Small intestine (tissue), 16 donors: ENCODE results near the gene PHC1. TPM values are rescaled to one million over a fixed set of nuclear protein-coding genes. Genes with fewer than 3 reads are reported as not detected.
"Not testable (repeated sequence)": the region's sequence is repeated elsewhere in the genome, so short reads cannot be mapped to it uniquely, and the experiment has no call there.

Experiments used
- DNase-seq, 2 donors: peaks; one replicate each; pipeline versions ENCODE4 v3.0.0 to v3.0.0-alpha.2; 2013
- FAIRE-seq: peaks from 2 replicates; lab custom pipeline; 2012; peaks lifted over from hg19 to GRCh38; lab: Jason Lieb, UNC
- H3K27ac ChIP-seq, 3 donors: one replicate each; pipeline ENCODE4 v1.5.1; 2013; ENCODE audit warnings: low read length in 2 of 3, mild to moderate bottlenecking in 2 of 3, control low read depth in 1 of 3, inconsistent platforms in 1 of 3, low read depth in 1 of 3, moderate library complexity in 1 of 3
- H3K27me3 ChIP-seq, 3 donors: one replicate each; pipeline ENCODE4 v1.6.1; 2013; ENCODE audit warnings: low read length in 3 of 3, inconsistent platforms in 1 of 3; ENCODE audit not compliant: control insufficient read depth in 3 of 3, insufficient read depth in 3 of 3
- H3K36me3 ChIP-seq, 3 donors: one replicate each; pipeline ENCODE4 v1.6.1; 2013; ENCODE audit warnings: low read length in 3 of 3, inconsistent platforms in 1 of 3, low read depth in 1 of 3, mild to moderate bottlenecking in 1 of 3, moderate library complexity in 1 of 3; ENCODE audit not compliant: control insufficient read depth in 3 of 3, insufficient read depth in 2 of 3
- H3K4me1 ChIP-seq, 3 donors: one replicate each; pipeline ENCODE4 v1.6.1; 2013; ENCODE audit warnings: low read length in 2 of 3, inconsistent platforms in 1 of 3, low read depth in 1 of 3, mild to moderate bottlenecking in 1 of 3, moderate library complexity in 1 of 3; ENCODE audit not compliant: control insufficient read depth in 3 of 3, insufficient read depth in 2 of 3
- H3K4me3 ChIP-seq, 3 donors: one replicate each; pipeline ENCODE4 v1.5.1; 2013; ENCODE audit warnings: low read length in 3 of 3, control low read depth in 1 of 3, inconsistent platforms in 1 of 3, low read depth in 1 of 3, mild to moderate bottlenecking in 1 of 3, moderate library complexity in 1 of 3
- H3K9me3 ChIP-seq, 2 donors: one replicate each; pipeline ENCODE4 v1.6.1; 2013; ENCODE audit warnings: low read depth in 1 of 2, low read length in 1 of 2; ENCODE audit not compliant: control insufficient read depth in 2 of 2, insufficient read depth in 1 of 2
- WGBS, 3 donors: extraction: QIAGEN DNeasy Blood & Tissue Kit; methylation state at CpG; one replicate each; pipeline ENCODE4 v1.1.7; 2013; 5-methylcytosine and 5-hydroxymethylcytosine counted together
- long read RNA-seq, 10 donors: transcript quantifications; one replicate each; lab custom pipeline, GENCODE V29; 2026
- polyA plus RNA-seq, 4 donors: library from polyadenylated mRNA; stranded (reverse) in 3 of 4; unstranded in 1 of 4; fragments of 200-250 nt in 3 of 4; fragments of 120-200 nt in 1 of 4; gene quantifications; one replicate each; pipeline versions ENCODE4 v1.2.1 to v1.2.3, GENCODE V29; 2013
- donor health status: healthy with polysubstance abuse.
- donor health status: control.
- donor health status: control.
- donor health status: Bipolar disorder and iron deficiency.
- donor health status: healthy.

PHC1 gene
- polyA plus RNA-seq, result 10 to 100 TPM in 2 of 4 donors, 1 to 10 TPM in 2; 3.2 to 22.4 (median 7.1) TPM
- long read RNA-seq, donor 1, partial matches to known transcripts, result 32 of 103 reads
- long read RNA-seq, donor 1, other reads (novel, unspliced or antisense), result 71 of 103 reads
- long read RNA-seq, donor 2, partial matches to known transcripts, result 101 of 101 reads
- long read RNA-seq, donor 2, other reads (novel, unspliced or antisense), result 0 of 101 reads
- long read RNA-seq, donor 3, partial matches to known transcripts, result 9 of 9 reads
- long read RNA-seq, donor 3, other reads (novel, unspliced or antisense), result 0 of 9 reads
- long read RNA-seq, donor 4, result 0 reads
- long read RNA-seq, donor 5, result 0 reads
- long read RNA-seq, donor 6, partial matches to known transcripts, result 5 of 5 reads
- long read RNA-seq, donor 6, other reads (novel, unspliced or antisense), result 0 of 5 reads
- long read RNA-seq, donor 7, result 0 reads
- long read RNA-seq, donor 8, partial matches to known transcripts, result 0 of 1 reads
- long read RNA-seq, donor 8, other reads (novel, unspliced or antisense), result 0 of 1 reads
- long read RNA-seq, donor 9, partial matches to known transcripts, result 0 of 8 reads
- long read RNA-seq, donor 9, other reads (novel, unspliced or antisense), result 8 of 8 reads
- long read RNA-seq, donor 10, partial matches to known transcripts, result 28 of 28 reads
- long read RNA-seq, donor 10, other reads (novel, unspliced or antisense), result 0 of 28 reads

DNA sequence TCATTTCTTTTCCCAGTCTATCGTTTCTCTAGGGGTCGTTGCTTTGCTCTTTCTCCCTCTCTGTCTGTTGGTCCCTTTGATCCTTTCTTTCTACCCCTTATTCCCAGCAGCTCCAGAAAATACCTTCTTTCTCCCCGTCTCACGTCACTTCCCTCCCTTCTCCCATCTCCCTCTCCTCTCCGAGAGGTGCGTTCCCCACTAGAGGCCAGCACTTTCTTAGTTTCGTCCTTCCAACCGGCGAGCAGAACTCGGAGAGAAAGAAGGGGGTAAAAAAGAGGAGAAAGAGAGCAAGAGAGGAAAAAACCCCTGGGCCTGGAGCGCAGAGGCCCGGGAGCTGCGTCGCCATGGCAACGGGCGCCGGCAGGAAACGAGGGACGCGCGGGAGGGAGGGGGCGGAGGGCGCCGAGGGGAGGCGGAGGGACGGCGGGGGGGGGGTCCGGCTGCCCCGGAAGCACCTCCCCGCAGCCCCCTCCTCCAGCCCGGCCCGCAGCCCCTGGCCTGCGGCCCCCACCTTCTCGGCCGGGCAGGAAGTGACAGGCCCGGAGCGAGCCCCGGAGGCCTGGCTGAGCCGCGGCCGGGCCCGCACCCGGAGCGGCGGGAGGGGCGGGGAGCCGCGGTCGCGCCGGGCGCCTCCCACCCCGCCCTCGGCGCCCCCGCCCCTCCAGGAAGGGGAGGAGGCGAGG, at the start of gene PHC1:
Gene PHC1, plus strand, starts transcription at position 477 of the 683 bp plus-strand sequence. CDS start 3,169 bp downstream, outside the sequence.
- H3K36me3 ChIP-seq, H3K4me1 ChIP-seq, FAIRE-seq, H3K27me3 ChIP-seq, H3K9me3 ChIP-seq: not testable (repeated sequence)
- peak within 1 kb of the TSS; percentile 55 to 78 (median 76) for H3K4me3 ChIP-seq
- 0 to 1% (median 1%) methylated on average over 16 to 32 of the region's 57 CpGs for WGBS, 3 donors
- H3K27ac ChIP-seq, result peak within 1 kb of the TSS; percentile 9 to 74 (median 72)
- peak; percentile 62 to 89 for DNase-seq

DNA sequence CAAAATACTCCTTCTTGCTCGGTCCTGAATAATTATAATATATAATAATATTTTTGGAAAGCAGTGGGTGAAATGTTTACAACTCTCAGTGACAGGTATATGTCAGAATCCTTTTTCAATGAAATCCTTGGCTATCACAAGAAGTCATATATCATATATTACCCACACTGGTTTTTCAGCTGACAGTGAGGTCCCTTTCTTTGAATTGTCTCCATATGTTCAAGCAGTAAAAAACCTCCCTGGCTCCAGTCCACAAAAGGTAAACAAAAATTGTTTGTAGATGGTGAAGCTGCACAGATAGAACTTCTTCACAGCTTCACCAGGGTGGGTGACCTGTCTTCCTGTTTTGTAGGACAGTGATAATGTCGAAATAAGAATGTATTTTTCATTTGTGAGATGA, 47.9 kb upstream of the PHC1 start:
- Histone ChIP-seq H3K27me3 (no peaks in the 10 kb centered on the region), H3K27ac (no peak overlapping the region), H3K4me1 (no peaks in the 10 kb centered on the region), H3K9me3 (no peaks in the 10 kb centered on the region), H3K4me3 (no peak overlapping the region), H3K36me3 (no peaks in the 10 kb centered on the region)
- FAIRE-seq (no peak), DNase-seq (no peak)
- 74 to 85% (median 78%) methylated on average over 2 of the region's 2 CpGs for WGBS, 3 donors

DNA sequence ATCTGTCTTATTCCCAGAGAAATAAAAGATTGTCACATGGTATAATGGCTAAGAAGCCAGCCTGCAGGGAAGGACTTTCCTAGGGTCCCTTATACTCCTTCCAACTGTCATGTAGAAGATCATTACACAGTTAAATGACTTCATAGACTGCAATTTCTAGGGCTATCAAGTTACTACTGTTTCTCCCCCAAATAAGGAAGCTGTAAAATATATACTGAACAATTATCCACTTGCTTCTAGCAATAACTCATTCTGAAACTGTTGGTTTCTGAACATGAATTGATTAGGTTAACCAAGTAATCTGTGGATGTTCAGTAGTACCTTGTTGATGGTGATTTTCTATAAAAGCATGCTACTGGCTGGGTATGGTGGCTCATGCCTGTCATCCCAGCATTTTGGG, 47.3 kb upstream of the PHC1 start:
- DNase-seq (no peak), FAIRE-seq (no peak)
- Histone ChIP-seq H3K27ac (no peak overlapping the region), H3K36me3 (no peaks in the 10 kb centered on the region), H3K9me3 (no peaks in the 10 kb centered on the region), H3K4me3 (no peak overlapping the region), H3K4me1 (no peaks in the 10 kb centered on the region), H3K27me3 (no peaks in the 10 kb centered on the region)

DNA sequence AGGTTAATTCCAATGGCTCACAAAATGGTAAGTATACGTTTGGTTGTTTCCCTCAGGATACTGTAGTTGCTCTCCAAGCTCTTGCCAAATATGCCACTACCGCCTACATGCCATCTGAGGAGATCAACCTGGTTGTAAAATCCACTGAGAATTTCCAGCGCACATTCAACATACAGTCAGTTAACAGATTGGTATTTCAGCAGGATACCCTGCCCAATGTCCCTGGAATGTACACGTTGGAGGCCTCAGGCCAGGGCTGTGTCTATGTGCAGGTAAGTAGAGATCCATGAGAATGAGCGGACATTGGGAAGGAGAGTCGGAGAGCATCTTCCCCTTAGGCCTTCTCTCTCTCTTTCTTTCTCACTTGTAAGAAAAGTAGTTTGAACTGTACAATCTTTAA, 46.5 kb upstream of the PHC1 start:
- no peaks in the 10 kb centered on the region for H3K4me1 ChIP-seq
- no peaks in the 10 kb centered on the region for H3K27me3 ChIP-seq
- WGBS, 3 donors, result 91 to 95% (median 91%) methylated on average over 6 of the region's 6 CpGs
- no peak overlapping the region for H3K27ac ChIP-seq
- DNase-seq (no peak), FAIRE-seq (no peak)
- no peaks in the 10 kb centered on the region for H3K36me3 ChIP-seq
- H3K9me3 ChIP-seq, result no peaks in the 10 kb centered on the region
- no peak overlapping the region for H3K4me3 ChIP-seq

DNA sequence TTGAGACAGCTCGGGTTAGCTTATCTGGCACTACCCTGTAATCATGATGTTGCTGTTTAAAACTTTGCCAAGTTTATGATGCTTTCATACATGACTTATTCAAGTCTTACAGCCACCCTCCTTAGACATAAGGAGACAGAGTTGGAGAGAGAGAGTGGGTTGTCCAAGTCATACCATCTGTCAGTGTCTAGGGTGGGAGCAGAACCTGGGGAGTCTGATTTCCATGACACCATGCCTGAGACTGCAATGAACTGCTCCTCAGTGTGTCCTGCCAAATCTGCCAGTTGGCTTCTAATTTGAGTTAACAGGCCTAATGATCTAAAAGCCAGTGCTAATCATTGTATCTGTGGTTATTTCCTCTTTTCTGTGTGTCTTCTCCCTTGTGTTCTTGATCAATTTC, 43.7 kb upstream of the PHC1 start:
- DNase-seq (no peak), FAIRE-seq (no peak)
- WGBS, 3 donors, result 38 to 71% (median 52%) methylated on average over 1 of the region's 1 CpG
- Histone ChIP-seq H3K9me3 (no peaks in the 10 kb centered on the region), H3K27ac (no peak overlapping the region), H3K4me1 (no peaks in the 10 kb centered on the region), H3K36me3 (no peaks in the 10 kb centered on the region), H3K4me3 (no peak overlapping the region), H3K27me3 (no peaks in the 10 kb centered on the region)

DNA sequence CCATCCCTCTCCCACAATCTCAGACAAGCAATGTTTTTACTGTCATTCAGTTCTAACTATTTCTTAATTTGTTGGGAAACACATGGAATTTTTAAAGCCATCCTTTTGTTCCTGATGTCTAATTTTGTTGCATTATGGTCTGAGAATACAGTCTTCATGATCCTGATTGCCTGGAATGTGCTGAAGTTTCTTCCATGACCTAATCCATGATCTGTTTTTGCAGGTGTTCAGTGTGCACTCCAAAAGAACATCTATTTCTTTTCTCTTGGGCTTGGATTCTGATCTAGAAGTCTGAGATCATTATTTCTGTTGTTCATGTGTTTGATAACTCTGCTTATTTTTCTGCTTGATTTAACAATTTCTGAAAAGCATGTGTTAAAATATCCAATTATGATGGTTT, 43.2 kb upstream of the PHC1 start:
- H3K36me3 ChIP-seq, result no peaks in the 10 kb centered on the region
- no peaks in the 10 kb centered on the region for H3K4me1 ChIP-seq
- FAIRE-seq, result no peak
- no peak for DNase-seq
- H3K27me3 ChIP-seq, result no peaks in the 10 kb centered on the region
- no peak overlapping the region for H3K4me3 ChIP-seq
- no peak overlapping the region for H3K27ac ChIP-seq
- H3K9me3 ChIP-seq, result no peaks in the 10 kb centered on the region

DNA sequence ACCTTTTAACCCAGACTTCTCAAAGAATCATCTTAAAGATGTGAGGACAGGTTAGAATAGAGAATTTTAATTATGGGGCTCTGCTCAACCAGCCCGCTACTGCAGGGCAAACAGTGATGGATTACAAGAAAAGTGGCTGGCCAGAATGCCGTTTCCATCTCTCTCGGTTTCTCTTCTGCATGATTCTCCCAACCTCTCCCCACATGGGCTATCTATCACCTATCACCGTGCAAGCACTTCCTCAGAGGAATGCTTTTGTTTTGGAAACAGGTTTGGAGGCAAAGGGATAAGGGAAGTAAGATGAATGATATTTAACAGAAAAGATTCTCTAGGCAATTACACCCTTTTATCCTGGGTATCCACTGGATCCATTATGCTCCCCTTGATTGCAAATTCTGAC, 37.4 kb upstream of the PHC1 start:
- Histone ChIP-seq H3K27ac (no peak overlapping the region), H3K4me1 (no peaks in the 10 kb centered on the region), H3K4me3 (no peak overlapping the region), H3K9me3 (no peaks in the 10 kb centered on the region), H3K27me3 (no peaks in the 10 kb centered on the region), H3K36me3 (no peaks in the 10 kb centered on the region)
- 35 to 54% (median 45%) methylated on average over 4 of the region's 4 CpGs for WGBS, 3 donors
- no peak for DNase-seq
- no peak for FAIRE-seq

DNA sequence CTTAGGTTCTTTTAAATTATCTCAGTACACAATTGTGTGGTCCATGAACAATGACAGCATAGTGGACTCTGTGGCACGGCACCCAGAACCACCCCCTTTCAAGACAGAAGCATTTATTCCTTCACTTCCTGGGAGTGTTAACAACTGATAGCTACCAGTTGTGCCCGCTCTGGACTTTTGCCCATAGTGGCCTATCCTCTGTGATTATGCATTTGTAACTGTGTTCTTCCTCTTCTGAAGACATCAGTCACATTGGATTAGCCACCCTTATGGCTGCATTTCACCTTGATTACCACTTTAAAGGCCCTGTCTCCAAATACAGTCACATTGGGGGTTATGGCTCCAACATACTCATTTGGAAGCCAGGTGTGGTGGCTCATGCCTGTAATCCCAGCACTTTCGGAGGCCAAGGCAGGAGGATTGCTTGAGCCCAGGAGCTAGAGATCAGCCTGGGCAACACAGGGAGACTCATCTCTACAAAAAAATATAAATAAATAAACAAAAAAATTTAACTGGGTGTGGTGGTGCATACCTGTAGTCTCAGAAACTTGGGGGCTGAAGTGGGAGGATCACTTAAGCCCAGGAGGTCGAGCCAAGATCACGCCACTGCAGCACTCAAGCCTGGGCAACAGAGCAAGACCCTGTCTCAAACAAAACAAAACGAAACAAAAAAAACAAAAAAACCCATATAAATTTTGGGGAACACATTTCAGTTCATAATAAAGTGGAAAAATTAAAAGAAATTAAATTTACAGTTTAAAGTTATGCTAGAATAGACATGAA, 27.6 kb upstream of the PHC1 start:
- peaks cover 0 to 4% of the 10 kb centered on the region in 2 donors for H3K9me3 ChIP-seq
- DNase-seq, result peak; percentile 6 to 25
- no peak overlapping the region for H3K27ac ChIP-seq
- no peaks in the 10 kb centered on the region for H3K27me3 ChIP-seq
- H3K4me1 ChIP-seq, result no peaks in the 10 kb centered on the region
- no peak for FAIRE-seq
- H3K36me3 ChIP-seq, result no peaks in the 10 kb centered on the region
- WGBS, 3 donors, result 68 to 86% (median 76%) methylated on average over 6 of the region's 6 CpGs
- no peak overlapping the region for H3K4me3 ChIP-seq
